Mucosa of gallbladder (tissue), 1 donor: ENCODE data around the gene BEST3. TPM values are rescaled to one million over a fixed set of nuclear protein-coding genes. Genes with fewer than 3 reads are reported as not detected.
A peak's percentile ranks its signal among the peaks of the same experiment; 100 is the strongest.
"Not testable (repeated sequence)": the region's sequence is repeated elsewhere in the genome, so short reads cannot be mapped to it uniquely, and the experiment has no call there.

Experiments used
- DNase-seq: peaks from one replicate; pipeline ENCODE4 v3.0.0-alpha.2; 2020; ENCODE audit warnings: low spot score
- total RNA-seq: library from RNA; stranded (reverse); gene quantifications from one replicate; pipeline ENCODE4 v1.2.1, GENCODE V29; 2021
- donor health status: DM: no; HTN: no; CAD: no.

The BEST3 gene
- total RNA-seq, 1 donor from 2014 or later, result 0.46 TPM

GRCh38 chr12:69648476-69648875, 50.6 kb downstream of the BEST3 start:
- no peak for DNase-seq

GRCh38 chr12:69647178-69647577, 51.9 kb downstream of the BEST3 start:
- DNase-seq, result no peak

GRCh38 chr12:69645031-69645430, 54.1 kb downstream of the BEST3 start:
- no peak for DNase-seq

- DNase-seq, result no peak
These were observed 54.6 kb downstream of the BEST3 start for GRCh38 chr12:69644511-69644910.

GRCh38 chr12:69642531-69642930, 56.6 kb downstream of the BEST3 start:
- no peak for DNase-seq

GRCh38 chr12:69641546-69641945, 57.6 kb downstream of the BEST3 start:
- no peak for DNase-seq

- peak; percentile 59 for DNase-seq
These were observed 59.6 kb downstream of the BEST3 start for GRCh38 chr12:69639400-69640016.

- DNase-seq, result no peak
These were observed 66.0 kb downstream of the BEST3 start for GRCh38 chr12:69633061-69633460.

- DNase-seq, result no peak
These were observed 68.9 kb downstream of the BEST3 start for GRCh38 chr12:69630191-69630590.

GRCh38 chr12:69627501-69627900, 71.6 kb downstream of the BEST3 start:
- DNase-seq, result no peak

GRCh38 chr12:69623970-69624369, 75.1 kb downstream of the BEST3 start:
- DNase-seq, result no peak

GRCh38 chr12:69621551-69621950, 77.6 kb downstream of the BEST3 start:
- no peak for DNase-seq

- DNase-seq, result no peak
These were observed 78.2 kb downstream of the BEST3 start for GRCh38 chr12:69620921-69621320.

- DNase-seq, result no peak
These were observed 79.0 kb downstream of the BEST3 start for GRCh38 chr12:69620077-69620476.

- DNase-seq, result no peak
These were observed 80.1 kb downstream of the BEST3 start for GRCh38 chr12:69619050-69619449.

- DNase-seq, result no peak
These were observed 83.1 kb downstream of the BEST3 start for GRCh38 chr12:69616025-69616424.

- DNase-seq, result no peak
These were observed 85.8 kb downstream of the BEST3 start for GRCh38 chr12:69613351-69613750.

GRCh38 chr12:69610729-69611128, 88.4 kb downstream of the BEST3 start, which contains the start of gene LRRC10:
LRRC10 (minus strand) TSS chr12:69610907; CDS start chr12:69610838, 69 bp downstream.
- no peak for DNase-seq

GRCh38 chr12:69610126-69610525, 89.0 kb downstream of the BEST3 start:
- no peak for DNase-seq

GRCh38 chr12:69608114-69608513, 91.0 kb downstream of the BEST3 start:
- no peak for DNase-seq

- DNase-seq, result not testable (repeated sequence)
These were observed 94.8 kb downstream of the BEST3 start for GRCh38 chr12:69604275-69604674.
